IPS DF 6.9 (cell line): ENCODE data around the gene TDRD3.

Source experiments
- DNase-seq: peaks from one replicate; pipeline ENCODE4 v3.0.0-alpha.2; 2013; ENCODE audit warnings: low read depth, low spot score
- H3K27ac ChIP-seq: one replicate; pipeline ENCODE4 v1.5.1; 2013; ENCODE audit warnings: low read length, control low read depth
- H3K27me3 ChIP-seq: 2 replicates; pipeline ENCODE4 v1.6.1; 2013; ENCODE audit warnings: mild to moderate bottlenecking, low read length; ENCODE audit not compliant: control insufficient read depth, insufficient read depth
- H3K36me3 ChIP-seq: 2 replicates; pipeline ENCODE4 v1.6.1; 2013; ENCODE audit warnings: low read length; ENCODE audit not compliant: control insufficient read depth, insufficient read depth
- H3K4me1 ChIP-seq: 2 replicates; pipeline ENCODE4 v1.6.1; 2013; ENCODE audit warnings: low read length; ENCODE audit not compliant: control insufficient read depth, insufficient read depth
- H3K4me3 ChIP-seq: 2 replicates; pipeline ENCODE4 v1.5.1; 2013; ENCODE audit warnings: mild to moderate bottlenecking, low read length
- H3K9me3 ChIP-seq: 2 replicates; pipeline ENCODE4 v1.6.1; 2013; ENCODE audit warnings: low read length, inconsistent platforms; ENCODE audit not compliant: control insufficient read depth, insufficient read depth
- WGBS: extraction: QIAGEN DNeasy Blood & Tissue Kit; methylation state at CpG from one replicate; pipeline ENCODE4 v1.1.7; 2013; ENCODE audit warnings: mixed read lengths, missing lambda C conversion rate; ENCODE audit not compliant: insufficient read length, insufficient coverage; 5-methylcytosine and 5-hydroxymethylcytosine counted together

Gene TDRD3

DNA sequence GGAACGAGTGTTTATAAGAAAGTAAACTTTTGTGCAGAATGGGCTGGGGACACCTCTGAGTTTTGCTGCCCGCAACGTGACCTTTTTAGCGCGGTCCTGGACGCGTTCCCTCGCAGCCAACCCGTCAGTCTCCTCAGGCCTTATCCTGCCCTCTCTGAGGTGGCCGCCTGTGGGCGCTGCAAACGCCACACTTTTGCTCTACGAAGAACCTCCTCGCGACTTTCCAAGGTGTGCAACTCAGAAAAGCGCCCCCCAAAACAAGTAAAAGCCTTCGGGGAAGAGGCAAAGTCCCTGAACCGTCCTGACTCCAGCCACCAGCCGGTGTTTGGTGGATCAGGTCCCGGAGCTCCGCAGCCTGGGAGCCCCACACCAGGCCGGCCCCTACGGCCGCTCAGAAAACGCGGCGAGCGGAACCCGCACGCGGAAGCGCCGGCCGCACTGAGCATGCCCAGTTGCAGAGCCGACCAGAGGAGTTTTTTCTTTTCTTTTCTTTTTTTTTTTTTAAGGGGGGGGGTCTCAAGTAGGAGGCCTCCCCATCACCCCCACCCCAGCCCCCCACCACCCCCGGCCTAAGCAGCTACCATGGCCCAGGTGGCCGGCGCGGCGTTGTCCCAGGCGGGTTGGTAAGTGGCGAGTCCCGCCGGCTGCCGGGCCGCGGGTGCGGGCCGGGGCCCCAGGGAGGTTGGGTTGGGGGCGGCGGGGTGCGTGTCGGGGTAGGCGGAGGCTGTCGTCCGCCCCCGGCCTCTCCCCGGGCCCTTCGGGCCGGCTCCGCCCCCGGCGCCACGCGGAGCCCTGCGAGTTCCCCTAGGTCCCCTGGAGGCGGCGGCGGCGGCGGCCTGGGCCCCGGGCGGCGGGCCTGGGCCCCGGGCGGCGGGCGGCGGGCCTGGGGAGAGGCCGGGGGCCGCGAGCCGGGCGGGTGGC lies at the start of gene TDRD3:
Gene TDRD3, plus strand, starts transcription at position 438 of the 921 bp plus-strand sequence. Its CDS starts 145 bp downstream, at position 583.
- no CpG with 5 or more reads among the region's 84 CpGs for WGBS
- no peak for DNase-seq

GRCh38 chr13:60347690-60348089 lies 49.3 kb upstream of the TDRD3 start:
- H3K27me3 ChIP-seq = no peaks in the 10 kb centered on the region
- no peaks in the 10 kb centered on the region for H3K9me3 ChIP-seq
- no peak overlapping the region for H3K4me3 ChIP-seq
- DNase-seq = no peak
- no CpG with 5 or more reads among the region's 2 CpGs for WGBS
- H3K36me3 ChIP-seq = no peaks in the 10 kb centered on the region
- no peaks in the 10 kb centered on the region for H3K4me1 ChIP-seq
- H3K27ac ChIP-seq = no peak overlapping the region

More for the DNA sequence above, at the start of gene TDRD3:
- no peaks in the 10 kb centered on the region for H3K27me3 ChIP-seq
- H3K27ac ChIP-seq = no peak within 1 kb of the TSS
- H3K4me3 ChIP-seq = peak within 1 kb of the TSS; percentile 62; the same call in 1 of the 2 replicates
- H3K4me1 ChIP-seq = no peaks in the 10 kb centered on the region
- H3K36me3 ChIP-seq = no peaks in the 10 kb centered on the region
- H3K9me3 ChIP-seq = no peaks in the 10 kb centered on the region

GRCh38 chr13:60348097-60348496 lies 48.9 kb upstream of the TDRD3 start:
- no peak for DNase-seq
- no peaks in the 10 kb centered on the region for H3K36me3 ChIP-seq
- no CpG with 5 or more reads among the region's 3 CpGs for WGBS
- no peak overlapping the region for H3K27ac ChIP-seq
- no peaks in the 10 kb centered on the region for H3K27me3 ChIP-seq
- H3K4me1 ChIP-seq = no peaks in the 10 kb centered on the region
- H3K9me3 ChIP-seq = no peaks in the 10 kb centered on the region
- no peak overlapping the region for H3K4me3 ChIP-seq

DNA sequence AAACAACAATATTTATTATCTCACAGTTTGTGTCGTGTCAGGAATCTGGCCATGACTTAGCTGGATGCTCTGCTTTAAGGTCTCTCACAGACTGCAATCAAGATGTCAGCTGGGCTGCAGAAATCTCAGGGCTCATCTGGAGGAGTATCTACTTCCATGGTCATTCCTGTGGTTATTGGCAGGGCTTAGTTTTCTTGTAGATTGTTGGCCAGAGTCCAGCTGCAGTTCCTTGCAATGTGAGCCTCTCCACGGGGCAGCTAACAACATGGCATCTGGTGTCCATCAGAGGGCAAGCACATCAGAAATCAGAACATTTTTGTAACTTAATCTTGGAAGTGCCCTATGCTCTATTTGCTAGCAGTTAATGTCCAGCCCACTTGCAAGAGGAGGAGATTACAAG lies 45.7 kb upstream of the TDRD3 start:
- WGBS = no CpG with 5 or more reads among the region's 2 CpGs
- H3K27ac ChIP-seq = no peak overlapping the region
- H3K9me3 ChIP-seq = no peaks in the 10 kb centered on the region
- no peak overlapping the region for H3K4me3 ChIP-seq
- no peaks in the 10 kb centered on the region for H3K4me1 ChIP-seq
- H3K36me3 ChIP-seq = no peaks in the 10 kb centered on the region
- H3K27me3 ChIP-seq = no peaks in the 10 kb centered on the region
- DNase-seq = no peak

- DNase-seq = no peak
- no peak overlapping the region for H3K4me3 ChIP-seq
- H3K27me3 ChIP-seq = no peaks in the 10 kb centered on the region
- H3K36me3 ChIP-seq = no peaks in the 10 kb centered on the region
- H3K9me3 ChIP-seq = no peaks in the 10 kb centered on the region
- no peak overlapping the region for H3K27ac ChIP-seq
- no CpG with 5 or more reads among the region's 4 CpGs for WGBS
- no peaks in the 10 kb centered on the region for H3K4me1 ChIP-seq
Measured at GRCh38 chr13:60351855-60352615, 45.0 kb upstream of the TDRD3 start.

DNA sequence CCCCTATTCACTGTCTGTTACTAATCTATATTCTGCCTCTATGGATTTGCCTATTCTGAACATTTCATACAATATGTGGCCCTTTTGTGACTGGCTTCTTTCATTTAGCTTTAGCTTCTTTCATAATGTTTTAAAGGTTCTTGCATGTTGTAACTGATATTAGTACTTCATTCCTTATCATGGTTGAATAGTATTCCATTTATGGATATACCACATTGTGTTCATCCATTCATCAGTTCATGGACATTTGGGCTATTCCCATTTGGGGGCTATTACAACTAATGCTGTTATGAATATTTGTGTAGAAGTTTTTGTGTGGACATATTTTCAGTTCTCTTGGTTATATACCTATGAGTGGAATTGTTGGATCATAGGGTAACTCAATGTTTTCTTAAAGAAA lies 44.4 kb upstream of the TDRD3 start:
- H3K4me1 ChIP-seq = no peaks in the 10 kb centered on the region
- H3K36me3 ChIP-seq = no peaks in the 10 kb centered on the region
- no peaks in the 10 kb centered on the region for H3K9me3 ChIP-seq
- H3K4me3 ChIP-seq = no peak overlapping the region
- H3K27ac ChIP-seq = no peak overlapping the region
- no peaks in the 10 kb centered on the region for H3K27me3 ChIP-seq
- DNase-seq = no peak

DNA sequence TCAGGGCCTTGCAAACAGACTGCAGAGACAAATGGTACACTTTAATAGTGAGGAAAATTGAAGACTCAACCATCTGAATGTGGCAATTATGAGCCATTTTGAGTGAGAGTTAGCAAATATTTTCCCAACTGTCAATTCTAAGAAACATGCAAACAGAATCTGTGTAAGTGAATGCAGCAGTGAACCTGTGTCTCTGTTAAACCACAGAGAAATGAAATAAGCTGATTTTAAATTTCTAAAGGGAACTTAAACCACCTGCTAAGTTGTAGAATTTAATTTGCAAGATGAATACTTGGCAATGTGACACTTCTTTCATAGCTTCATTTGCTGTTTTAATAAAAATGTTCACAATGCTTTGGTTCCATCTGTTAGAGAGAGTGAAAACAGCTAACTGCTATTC lies 42.0 kb upstream of the TDRD3 start:
- no peak for DNase-seq
- Histone ChIP-seq H3K4me3 (no peak overlapping the region), H3K4me1 (no peaks in the 10 kb centered on the region), H3K9me3 (no peaks in the 10 kb centered on the region), H3K27me3 (no peaks in the 10 kb centered on the region), H3K27ac (no peak overlapping the region), H3K36me3 (no peaks in the 10 kb centered on the region)

DNA sequence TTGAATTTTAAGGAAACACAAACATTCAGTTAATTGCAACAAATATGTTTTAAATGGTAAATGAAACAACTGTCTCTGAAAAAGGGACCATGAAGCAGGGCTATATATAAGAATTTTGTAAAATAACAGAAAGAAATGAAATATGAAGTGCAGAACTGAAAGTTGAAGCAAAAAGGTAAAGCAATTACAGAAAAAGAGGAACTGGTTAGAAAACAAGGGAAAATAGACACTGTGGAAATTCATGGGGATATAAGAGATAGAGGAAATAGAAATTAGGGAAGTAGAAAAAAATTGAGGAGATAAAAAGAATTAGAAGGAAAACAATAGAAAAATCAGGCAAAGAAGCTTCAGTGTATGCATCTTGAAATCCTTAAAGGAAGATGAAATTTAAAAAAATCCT lies 40.0 kb upstream of the TDRD3 start:
- no peaks in the 10 kb centered on the region for H3K9me3 ChIP-seq
- H3K27ac ChIP-seq = no peak overlapping the region
- no peaks in the 10 kb centered on the region for H3K36me3 ChIP-seq
- no peaks in the 10 kb centered on the region for H3K4me1 ChIP-seq
- DNase-seq = no peak
- no peaks in the 10 kb centered on the region for H3K27me3 ChIP-seq
- H3K4me3 ChIP-seq = no peak overlapping the region

DNA sequence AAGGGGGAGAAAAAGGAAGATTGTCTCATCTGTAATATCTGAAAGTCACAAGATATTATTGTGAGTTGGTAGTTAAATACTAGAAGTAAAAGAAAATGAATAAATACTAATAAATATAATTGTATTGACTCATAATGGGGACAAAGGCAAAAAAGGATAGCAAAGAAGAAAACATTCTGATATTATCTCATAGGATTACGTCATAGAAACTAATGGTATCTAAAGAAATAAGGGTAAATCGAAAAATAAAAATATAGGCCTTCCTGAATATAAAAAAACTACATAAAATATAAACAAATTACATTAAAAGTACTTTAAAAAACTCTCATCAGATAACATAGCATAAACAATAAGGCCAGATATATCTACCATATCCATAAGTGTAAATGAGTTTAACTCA lies 38.6 kb upstream of the TDRD3 start:
- DNase-seq = no peak
- no peak overlapping the region for H3K27ac ChIP-seq
- no peaks in the 10 kb centered on the region for H3K36me3 ChIP-seq
- H3K27me3 ChIP-seq = no peaks in the 10 kb centered on the region
- H3K9me3 ChIP-seq = no peaks in the 10 kb centered on the region
- no CpG with 5 or more reads among the region's 2 CpGs for WGBS
- H3K4me3 ChIP-seq = no peak overlapping the region
- H3K4me1 ChIP-seq = no peaks in the 10 kb centered on the region

GRCh38 chr13:60363288-60363687 lies 33.7 kb upstream of the TDRD3 start:
- no peak overlapping the region for H3K4me3 ChIP-seq
- WGBS = no CpG with 5 or more reads among the region's 2 CpGs
- DNase-seq = no peak
- no peak overlapping the region for H3K27ac ChIP-seq
- H3K9me3 ChIP-seq = no peaks in the 10 kb centered on the region
- H3K36me3 ChIP-seq = no peaks in the 10 kb centered on the region
- no peaks in the 10 kb centered on the region for H3K4me1 ChIP-seq
- no peaks in the 10 kb centered on the region for H3K27me3 ChIP-seq

- no peaks in the 10 kb centered on the region for H3K27me3 ChIP-seq
- no peaks in the 10 kb centered on the region for H3K4me1 ChIP-seq
- DNase-seq = no peak
- H3K36me3 ChIP-seq = no peaks in the 10 kb centered on the region
- H3K4me3 ChIP-seq = no peak overlapping the region
- H3K9me3 ChIP-seq = no peaks in the 10 kb centered on the region
- H3K27ac ChIP-seq = no peak overlapping the region
Measured at GRCh38 chr13:60369242-60369641, 27.8 kb upstream of the TDRD3 start.
